HCT116 (cell line): ENCODE measurements around the gene CCDC92B.

Source experiments
- POLR2A ChIP-seq: IDR thresholded peaks from 2 replicates; pipeline ENCODE4 v1.7.0; 2011; ENCODE audit warnings: borderline replicate concordance; ENCODE audit not compliant: insufficient read depth, insufficient read length; ENCODE audit errors: extremely low read depth
- RAD21 ChIP-seq: IDR thresholded peaks from 2 replicates; pipeline ENCODE4 v1.6.1; 2012; ENCODE audit warnings: low read depth, mild to moderate bottlenecking

DNA sequence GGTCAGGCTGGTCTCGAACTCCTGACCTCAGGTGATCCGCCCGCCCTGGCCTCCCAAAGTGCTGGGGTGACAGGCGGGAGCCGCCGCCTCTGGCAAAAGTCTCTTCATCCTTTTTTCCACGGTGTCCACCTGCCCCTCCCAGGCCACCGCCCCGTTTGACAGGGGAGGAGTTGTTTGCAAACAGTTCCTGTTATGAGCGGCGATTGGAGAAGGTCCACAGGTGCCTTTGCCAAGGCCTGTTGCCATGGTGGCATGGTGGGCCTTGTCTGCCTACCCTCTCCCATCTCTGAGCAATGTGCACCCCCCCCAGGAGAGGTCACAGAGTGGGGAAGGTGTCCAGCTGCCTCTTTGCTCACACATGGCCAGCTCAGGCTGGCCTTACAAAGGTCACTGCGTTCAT is 30.8 kb upstream of the CCDC92B start:
- no peak for TF ChIP-seq POLR2A
- no peak for TF ChIP-seq RAD21
